HepG2 (cell line): ENCODE data around the gene POLH. TPM values are rescaled to one million over a fixed set of nuclear protein-coding genes. Genes with fewer than 3 reads are reported as not detected.

ENCODE experiments used
- ADNP ChIP-seq: sonication (generic); formaldehyde crosslinking; IDR thresholded peaks from 2 replicates; pipeline ENCODE4 v1.4.0; 2020; ENCODE audit warnings: missing genetic modification reagents
- ATF5 ChIP-seq: sonication (generic); formaldehyde crosslinking; IDR thresholded peaks from 2 replicates; pipeline ENCODE4 v1.4.0; 2020; ENCODE audit warnings: mild to moderate bottlenecking, low read depth, missing genetic modification reagents
- CEBPG ChIP-seq: IDR thresholded peaks from 2 replicates; pipeline ENCODE4 v1.6.1; 2016
- DR1 ChIP-seq: sonication (generic); formaldehyde crosslinking; IDR thresholded peaks from 2 replicates; pipeline ENCODE4 v1.8.0; 2021; ENCODE audit warnings: mild to moderate bottlenecking, missing genetic modification reagents, inconsistent platforms
- ELF4 ChIP-seq: sonication (generic); formaldehyde crosslinking; IDR thresholded peaks from 2 replicates; pipeline ENCODE4 v1.5.0; 2020; ENCODE audit warnings: missing genetic modification reagents, mild to moderate bottlenecking, moderate library complexity, borderline replicate concordance
- FOXO1 ChIP-seq: sonication (generic); formaldehyde crosslinking; IDR thresholded peaks from 2 replicates; pipeline ENCODE4 v1.4.0; 2020; ENCODE audit warnings: missing genetic modification reagents
- KLF12 ChIP-seq: sonication (generic); formaldehyde crosslinking; IDR thresholded peaks from 2 replicates; pipeline ENCODE4 v1.4.0; 2020; ENCODE audit warnings: missing genetic modification reagents, borderline replicate concordance
- MED1 ChIP-seq: sonication (generic); formaldehyde crosslinking; IDR thresholded peaks from 2 replicates; pipeline ENCODE4 v1.4.0; 2020; ENCODE audit warnings: missing genetic modification reagents
- NFE2L2 ChIP-seq: fragments of 150-350 bp; IDR thresholded peaks from 2 replicates; pipeline ENCODE4 v1.6.1; 2014; ENCODE audit warnings: low read length
- NR2F2 ChIP-seq: IDR thresholded peaks from 2 replicates; pipeline ENCODE4 v1.6.1; 2012; ENCODE audit warnings: low read depth, inconsistent platforms, borderline replicate concordance
- RBFOX2 ChIP-seq: fragments of 200-400 bp; formaldehyde crosslinking; IDR thresholded peaks from 2 replicates; pipeline ENCODE4 v1.6.1; 2017; ENCODE audit warnings: low read depth, mild to moderate bottlenecking, low read length
- SAP130 ChIP-seq: IDR thresholded peaks from 2 replicates; pipeline ENCODE4 v1.6.1; 2016; ENCODE audit warnings: low read depth
- SNAPC4 ChIP-seq: sonication (generic); formaldehyde crosslinking; IDR thresholded peaks from 2 replicates; pipeline ENCODE4 v1.4.0; 2020; ENCODE audit warnings: mild to moderate bottlenecking, missing genetic modification reagents
- SRSF1 ChIP-seq: fragments of 200-400 bp; formaldehyde crosslinking; optimal IDR thresholded peaks from 2 replicates; pipeline ENCODE3; 2017; ENCODE audit warnings: mild to moderate bottlenecking, low read depth, low read length, moderate library complexity
- TFDP2 ChIP-seq: sonication (generic); formaldehyde crosslinking; IDR thresholded peaks from 2 replicates; pipeline ENCODE4 v1.4.0; 2020; ENCODE audit warnings: missing genetic modification reagents
- U2AF1 ChIP-seq: fragments of 200-400 bp; formaldehyde crosslinking; optimal IDR thresholded peaks from 2 replicates; pipeline ENCODE3; 2017; ENCODE audit warnings: mild to moderate bottlenecking, low read depth, low read length
- ZNF33B ChIP-seq: sonication (generic); formaldehyde crosslinking; IDR thresholded peaks from 2 replicates; pipeline ENCODE4 v1.5.1; 2020; ENCODE audit warnings: mild to moderate bottlenecking, missing genetic modification reagents
- ZSCAN12 ChIP-seq: sonication (generic); formaldehyde crosslinking; IDR thresholded peaks from 2 replicates; pipeline ENCODE4 v1.9.0; 2021; ENCODE audit warnings: mild to moderate bottlenecking, missing genetic modification reagents
- ZXDC ChIP-seq: sonication (generic); formaldehyde crosslinking; IDR thresholded peaks from 2 replicates; pipeline ENCODE4 v1.5.0; 2020; ENCODE audit warnings: mild to moderate bottlenecking, missing genetic modification reagents
- polyA plus RNA-seq, 8 experiments: library from polyadenylated mRNA; depleted of rRNA in 3 of 8; stranded (reverse) in 7 of 8; unstranded in 1 of 8; fragments of >200 nt; fragmentation: Illumina TruSeq in 4 of 8; extraction: Trizol in 4 of 8; gene quantifications; 2 replicates each; pipeline versions ENCODE4 v1.2.1 to v1.2.3, GENCODE V29; 2011 to 2016; ENCODE audit warnings: low read depth in 4 of 8, missing spikeins in 1 of 8, mixed read lengths in 1 of 8; ENCODE audit not compliant: insufficient read depth in 1 of 8
- total RNA-seq, 5 experiments: library from RNA; depleted of rRNA; stranded (reverse); fragments of >200 nt; fragmentation: Illumina TruSeq; extraction: Trizol; gene quantifications; 2 replicates each; pipeline ENCODE4 v1.2.3, GENCODE V29; 2016; ENCODE audit warnings: low read depth in 1 of 5

The POLH gene
- total and polyA plus RNA-seq, 2 of the 13 experiments (the other 11 are each of a cell fraction or from before 2014, with no cell fraction given) = 11.6 to 25.0 TPM

GRCh38 chr6:43635387-43636307, 59.7 kb downstream of the POLH start, which contains the start of gene MAD2L1BP (continued):
- TF ChIP-seq ATF5 = no peak; the same call in 1 of the 2 replicates
- peak; percentile 36; the same call in 1 of the 2 replicates for TF ChIP-seq NR2F2
- peak; percentile 90 for TF ChIP-seq RBFOX2
- TF ChIP-seq SNAPC4 (CRISPR knock-in tag) = peak; percentile 85
- TF ChIP-seq U2AF1 = no peak
- peak; percentile 38; the same call in 1 of the 2 replicates for TF ChIP-seq ZNF33B (CRISPR knock-in tag)
- 0 out of 2 replicates have a peak, but pooled peaks have one; percentile 24 for TF ChIP-seq ADNP (CRISPR knock-in tag)
- 0 out of 2 replicates have a peak, but pooled peaks have one; percentile 26 for TF ChIP-seq ZSCAN12 (CRISPR knock-in tag)
- peak; percentile 83 for TF ChIP-seq SRSF1
- peak; percentile 96 for TF ChIP-seq ELF4 (CRISPR knock-in tag)
- TF ChIP-seq SAP130 = peak; percentile 97
- peak; percentile 89; the same call in 1 of the 2 replicates for TF ChIP-seq ZXDC (CRISPR knock-in tag)
- no peak for TF ChIP-seq NFE2L2
- TF ChIP-seq FOXO1 = peak; percentile 8; the same call in 1 of the 2 replicates
- TF ChIP-seq MED1 = peak; percentile 80
- peak; percentile 88; the same call in 1 of the 2 replicates for TF ChIP-seq DR1 (CRISPR knock-in tag)
- TF ChIP-seq CEBPG = peak; percentile 45
- peak; percentile 94 for TF ChIP-seq TFDP2 (CRISPR knock-in tag)
- TF ChIP-seq KLF12 = peak; percentile 72
